Activated CD4-positive, alpha-beta T cell treated with anti-CD3 and anti-CD28 coated beads, Interleukin-2, Interleukin-6, amounts not matched to agents 100 ng/mL and 50 ng/mL, durations not matched to agents 16 hours and 8 hours (primary cell): ENCODE results near the gene LCN1.

Experiments used
- DNase-seq: peaks from one replicate; pipeline ENCODE4 v3.0.0-alpha.2; 2020

Gene LCN1

GRCh38 chr9:135489188-135489906 is 31.9 kb upstream of the LCN1 start:
- DNase-seq: no peak

GRCh38 chr9:135490166-135490870 is 30.9 kb upstream of the LCN1 start:
- no peak for DNase-seq

GRCh38 chr9:135490980-135491464 is 30.2 kb upstream of the LCN1 start:
- no peak for DNase-seq

GRCh38 chr9:135491764-135492163 is 29.5 kb upstream of the LCN1 start:
- no peak for DNase-seq

- no peak for DNase-seq
Observed at GRCh38 chr9:135492886-135493669, 28.2 kb upstream of the LCN1 start.

- DNase-seq: no peak
Observed at GRCh38 chr9:135494791-135495559, 26.3 kb upstream of the LCN1 start.

- DNase-seq: no peak
Observed at GRCh38 chr9:135498381-135499126, 22.7 kb upstream of the LCN1 start.

- peak; percentile 87 for DNase-seq
Observed at GRCh38 chr9:135499326-135500070, 21.7 kb upstream of the LCN1 start.

- DNase-seq: no peak
Observed at GRCh38 chr9:135500071-135500524, 21.1 kb upstream of the LCN1 start.

GRCh38 chr9:135500525-135501260 is 20.5 kb upstream of the LCN1 start, which contains the start of gene MRPS2:
Gene MRPS2 (plus strand): TSS chr9:135500682. CDS start chr9:135500711, 29 bp downstream.
- DNase-seq: peak; percentile 93

GRCh38 chr9:135501261-135502167 is 19.7 kb upstream of the LCN1 start:
- DNase-seq: peak; percentile 82

- no peak for DNase-seq
Observed at GRCh38 chr9:135502168-135502872, 18.9 kb upstream of the LCN1 start.

- no peak for DNase-seq
Observed at GRCh38 chr9:135502873-135503321, 18.3 kb upstream of the LCN1 start.

GRCh38 chr9:135503371-135504261 is 17.6 kb upstream of the LCN1 start:
- no peak for DNase-seq

GRCh38 chr9:135504262-135505243 is 16.7 kb upstream of the LCN1 start:
- peak; percentile 71 for DNase-seq
